ENCODE data around the gene SLC44A5.
"Not testable (repeated sequence)": the region's sequence is repeated elsewhere in the genome, so short reads cannot be mapped to it uniquely, and the experiment has no call there.

SLC44A5 gene

GRCh38 chr1:75618382-75618781 is 7.5 kb upstream of the SLC44A5 start:
- no peak overlapping the region for H3K9ac ChIP-seq (ENCODE audit: low read length)
- H3K36me3 ChIP-seq (ENCODE audit: control insufficient read depth, insufficient read depth, low read length) = no peaks in the 10 kb centered on the region
- no peak overlapping the region for H3K27ac ChIP-seq (ENCODE audit: low read depth, low read length)
- H3K4me3 ChIP-seq (ENCODE audit: low read depth, low read length) = no peak overlapping the region
- H3K27me3 ChIP-seq (ENCODE audit: control insufficient read depth, insufficient read depth, low read length) = peaks cover 59% of the 10 kb centered on the region
- 0 out of 2 replicates have a peak, but pooled peaks cover 2% of the 10 kb centered on the region for H3K4me1 ChIP-seq (ENCODE audit: control insufficient read depth, insufficient read depth, low read length)
- no peaks in the 10 kb centered on the region for H3K9me3 ChIP-seq (ENCODE audit: control insufficient read depth, insufficient read depth, low read depth, low read length)

DNA sequence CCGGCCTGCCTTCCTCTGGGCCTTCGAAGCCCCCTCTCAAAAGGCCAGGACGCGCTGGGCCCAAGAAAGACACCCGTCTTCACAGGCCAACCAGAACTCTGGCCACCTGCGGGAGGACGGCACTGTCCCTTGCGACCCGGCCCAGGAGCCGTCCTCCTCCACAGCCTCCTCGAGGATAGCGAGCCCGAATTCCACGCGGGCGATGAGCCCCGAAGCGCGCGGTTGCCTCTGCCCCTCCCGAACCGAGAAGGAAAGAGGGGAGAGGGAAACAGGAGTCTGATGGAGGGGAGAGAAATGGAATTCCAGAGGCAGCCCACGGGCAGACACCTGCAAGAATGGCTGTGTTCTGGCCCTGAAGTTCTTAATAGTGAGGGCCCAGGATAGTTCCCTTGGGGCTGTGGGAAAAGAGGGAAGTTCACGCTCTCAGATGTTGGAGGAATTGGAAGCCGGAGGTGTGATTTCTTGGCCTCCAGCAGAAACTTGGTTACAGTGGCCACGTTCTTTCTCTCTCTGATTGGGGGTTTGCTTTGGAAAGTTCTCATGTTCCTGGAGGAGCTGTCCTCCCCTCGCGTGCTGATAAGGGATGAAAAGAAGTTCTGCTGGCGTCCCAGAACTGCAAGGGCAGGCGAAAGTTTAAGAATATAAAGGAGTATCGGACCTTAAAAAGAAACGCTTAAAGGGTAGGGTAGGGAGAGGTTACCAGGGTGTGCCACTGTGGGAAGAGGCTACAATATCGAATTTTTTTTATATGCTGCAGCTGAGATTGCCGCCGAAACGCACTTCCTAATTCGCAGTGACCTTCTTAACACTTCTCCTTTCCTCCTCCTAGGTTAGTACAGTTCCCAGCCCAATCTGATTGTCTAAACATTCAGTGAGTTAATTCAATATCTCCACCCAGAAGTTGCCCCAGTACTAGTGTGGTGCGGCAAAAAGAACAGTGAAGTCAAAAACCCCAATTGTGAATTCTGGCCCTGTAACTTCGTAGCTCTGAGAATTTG is 5.8 kb upstream of the SLC44A5 start:
- no peaks in the 10 kb centered on the region for H3K9me3 ChIP-seq (ENCODE audit: control insufficient read depth, insufficient read depth, low read depth, low read length)
- H3K36me3 ChIP-seq (ENCODE audit: control insufficient read depth, insufficient read depth, low read length) = no peaks in the 10 kb centered on the region
- H3K4me1 ChIP-seq (ENCODE audit: control insufficient read depth, insufficient read depth, low read length) = 0 out of 2 replicates have a peak, but pooled peaks cover 2% of the 10 kb centered on the region
- H3K27ac ChIP-seq (ENCODE audit: low read depth, low read length) = no peak overlapping the region
- H3K4me3 ChIP-seq (ENCODE audit: low read depth, low read length) = peak overlapping the region; percentile 76
- H3K9ac ChIP-seq (ENCODE audit: low read length) = no peak overlapping the region
- H3K27me3 ChIP-seq (ENCODE audit: control insufficient read depth, insufficient read depth, low read length) = peaks cover 76% of the 10 kb centered on the region

- Histone ChIP-seq H3K27ac (ENCODE audit: low read depth, low read length) (no peak overlapping the region), H3K27me3 (ENCODE audit: control insufficient read depth, insufficient read depth, low read length) (peaks cover 82% of the 10 kb centered on the region), H3K36me3 (ENCODE audit: control insufficient read depth, insufficient read depth, low read length) (no peaks in the 10 kb centered on the region), H3K9ac (ENCODE audit: low read length) (no peak overlapping the region), H3K4me3 (ENCODE audit: low read depth, low read length) (peak overlapping the region; percentile 76), H3K9me3 (ENCODE audit: control insufficient read depth, insufficient read depth, low read depth, low read length) (no peaks in the 10 kb centered on the region), H3K4me1 (ENCODE audit: control insufficient read depth, insufficient read depth, low read length) (0 out of 2 replicates have a peak, but pooled peaks cover 2% of the 10 kb centered on the region)
Measured at GRCh38 chr1:75615613-75616435, 4.9 kb upstream of the SLC44A5 start.

GRCh38 chr1:75614399-75614756 is 3.5 kb upstream of the SLC44A5 start:
- Histone ChIP-seq H3K4me3 (ENCODE audit: low read depth, low read length) (peak overlapping the region; percentile 76), H3K9ac (ENCODE audit: low read length) (no peak overlapping the region), H3K36me3 (ENCODE audit: control insufficient read depth, insufficient read depth, low read length) (no peaks in the 10 kb centered on the region), H3K27ac (ENCODE audit: low read depth, low read length) (no peak overlapping the region), H3K9me3 (ENCODE audit: control insufficient read depth, insufficient read depth, low read depth, low read length) (no peaks in the 10 kb centered on the region), H3K27me3 (ENCODE audit: control insufficient read depth, insufficient read depth, low read length) (peaks cover 86% of the 10 kb centered on the region), H3K4me1 (ENCODE audit: control insufficient read depth, insufficient read depth, low read length) (0 out of 2 replicates have a peak, but pooled peaks cover 2% of the 10 kb centered on the region)

DNA sequence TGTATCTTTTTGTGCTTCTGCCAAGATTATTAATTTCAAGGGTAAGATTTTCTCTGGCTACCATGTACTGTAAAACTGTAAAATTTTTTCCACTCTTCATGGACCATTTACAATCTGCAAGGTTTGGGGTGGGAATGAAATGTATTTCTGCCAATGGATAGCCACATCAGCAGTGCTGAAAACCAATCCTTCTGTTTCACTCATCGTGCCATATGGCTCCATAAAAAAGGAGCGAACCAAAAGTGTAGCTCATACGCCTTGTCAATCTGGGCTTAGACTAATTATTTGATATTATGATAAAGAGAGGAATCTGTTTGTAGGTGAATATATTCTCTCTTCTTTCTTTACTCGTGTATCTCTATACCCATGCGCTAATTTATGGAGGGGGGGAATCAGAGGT is 3.0 kb upstream of the SLC44A5 start:
- Histone ChIP-seq H3K27ac (ENCODE audit: low read depth, low read length) (no peak overlapping the region), H3K4me3 (ENCODE audit: low read depth, low read length) (no peak overlapping the region)

DNA sequence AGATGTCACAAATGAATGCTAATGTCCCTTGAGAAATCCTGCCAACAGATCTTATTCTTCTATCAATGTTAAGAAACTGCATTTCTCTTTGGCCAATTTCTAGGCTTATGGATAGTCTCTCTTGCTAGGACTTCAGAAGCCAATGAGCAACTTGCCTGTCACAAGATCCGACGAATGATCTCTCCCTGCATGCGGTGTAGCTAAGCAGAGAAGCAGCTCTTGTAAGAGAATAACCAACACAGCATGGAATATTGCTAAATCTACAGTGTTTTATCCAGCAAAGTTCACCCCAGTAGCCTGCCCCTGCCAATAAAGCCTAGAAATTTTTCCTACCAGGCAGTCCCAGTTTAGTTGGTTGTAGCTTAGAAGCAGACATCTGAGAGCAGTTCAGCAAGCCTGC is 2.1 kb upstream of the SLC44A5 start:
- no peak overlapping the region for H3K9ac ChIP-seq (ENCODE audit: low read length)

More for the DNA sequence above, 3.0 kb upstream of the SLC44A5 start:
- H3K4me1 ChIP-seq (ENCODE audit: control insufficient read depth, insufficient read depth, low read length) = 0 out of 2 replicates have a peak, but pooled peaks cover 2% of the 10 kb centered on the region
- H3K9me3 ChIP-seq (ENCODE audit: control insufficient read depth, insufficient read depth, low read depth, low read length) = no peaks in the 10 kb centered on the region
- H3K27me3 ChIP-seq (ENCODE audit: control insufficient read depth, insufficient read depth, low read length) = peaks cover 81% of the 10 kb centered on the region
- H3K36me3 ChIP-seq (ENCODE audit: control insufficient read depth, insufficient read depth, low read length) = no peaks in the 10 kb centered on the region
- no peak overlapping the region for H3K9ac ChIP-seq (ENCODE audit: low read length)

DNA sequence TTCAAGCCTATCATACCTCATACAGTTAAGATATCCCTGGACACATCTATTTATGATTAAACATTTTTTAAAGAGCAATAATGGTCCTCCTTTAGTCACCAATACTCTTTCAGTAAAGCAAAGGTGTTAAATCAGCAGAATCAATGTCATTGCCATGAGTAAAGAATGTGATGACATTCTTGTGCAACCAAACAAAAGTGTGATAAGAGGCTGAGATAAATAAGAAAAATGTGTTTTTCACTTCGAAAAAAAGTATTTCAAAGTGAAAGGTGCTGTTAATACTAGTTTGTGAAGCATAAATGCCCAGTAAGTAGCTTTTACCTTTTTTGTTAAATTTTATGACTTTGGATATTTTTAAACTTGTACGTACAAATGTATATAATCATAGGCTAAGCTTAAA is 8.4 kb downstream of the SLC44A5 start:
- Histone ChIP-seq H3K27ac (ENCODE audit: low read depth, low read length) (no peak overlapping the region), H3K4me1 (ENCODE audit: control insufficient read depth, insufficient read depth, low read length) (no peaks in the 10 kb centered on the region), H3K27me3 (ENCODE audit: control insufficient read depth, insufficient read depth, low read length) (no peaks in the 10 kb centered on the region), H3K9ac (ENCODE audit: low read length) (no peak overlapping the region), H3K36me3 (ENCODE audit: control insufficient read depth, insufficient read depth, low read length) (no peaks in the 10 kb centered on the region), H3K9me3 (ENCODE audit: control insufficient read depth, insufficient read depth, low read depth, low read length) (no peaks in the 10 kb centered on the region), H3K4me3 (ENCODE audit: low read depth, low read length) (no peak overlapping the region)

More for the DNA sequence above, 2.1 kb upstream of the SLC44A5 start:
- no peak overlapping the region for H3K27ac ChIP-seq (ENCODE audit: low read depth, low read length)
- H3K4me3 ChIP-seq (ENCODE audit: low read depth, low read length) = no peak overlapping the region
- peaks cover 74% of the 10 kb centered on the region for H3K27me3 ChIP-seq (ENCODE audit: control insufficient read depth, insufficient read depth, low read length)
- H3K9me3 ChIP-seq (ENCODE audit: control insufficient read depth, insufficient read depth, low read depth, low read length) = no peaks in the 10 kb centered on the region
- H3K36me3 ChIP-seq (ENCODE audit: control insufficient read depth, insufficient read depth, low read length) = no peaks in the 10 kb centered on the region
- 0 out of 2 replicates have a peak, but pooled peaks cover 2% of the 10 kb centered on the region for H3K4me1 ChIP-seq (ENCODE audit: control insufficient read depth, insufficient read depth, low read length)

GRCh38 chr1:75600781-75601180 is 10.1 kb downstream of the SLC44A5 start:
- H3K9me3 ChIP-seq (ENCODE audit: control insufficient read depth, insufficient read depth, low read depth, low read length) = no peaks in the 10 kb centered on the region
- no peaks in the 10 kb centered on the region for H3K27me3 ChIP-seq (ENCODE audit: control insufficient read depth, insufficient read depth, low read length)
- no peak overlapping the region for H3K4me3 ChIP-seq (ENCODE audit: low read depth, low read length)
- H3K36me3 ChIP-seq (ENCODE audit: control insufficient read depth, insufficient read depth, low read length) = no peaks in the 10 kb centered on the region
- H3K4me1 ChIP-seq (ENCODE audit: control insufficient read depth, insufficient read depth, low read length) = no peaks in the 10 kb centered on the region
- H3K9ac ChIP-seq (ENCODE audit: low read length) = no peak overlapping the region
- no peak overlapping the region for H3K27ac ChIP-seq (ENCODE audit: low read depth, low read length)

DNA sequence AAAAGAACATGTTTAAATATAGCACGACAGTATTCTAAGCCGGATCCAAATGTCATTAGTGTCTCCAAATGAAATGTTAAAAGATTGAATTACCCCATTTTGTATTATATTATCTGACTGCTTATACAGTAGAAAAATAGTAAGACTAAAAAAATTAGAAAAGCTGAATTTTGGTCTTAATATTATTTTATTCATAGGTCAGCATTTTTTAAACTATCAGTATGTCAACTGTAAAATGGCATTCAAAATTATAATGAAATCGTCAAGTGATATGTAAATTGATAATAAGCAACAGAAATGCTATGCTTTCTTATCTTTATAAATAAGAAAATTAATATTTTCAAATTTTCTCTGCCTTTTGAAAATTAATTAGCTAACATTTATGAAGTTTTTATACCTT is 16.6 kb downstream of the SLC44A5 start:
- H3K4me1 ChIP-seq (ENCODE audit: control insufficient read depth, insufficient read depth, low read length) = 0 out of 2 replicates have a peak, but pooled peaks cover 3% of the 10 kb centered on the region
- no peak overlapping the region for H3K27ac ChIP-seq (ENCODE audit: low read depth, low read length)

DNA sequence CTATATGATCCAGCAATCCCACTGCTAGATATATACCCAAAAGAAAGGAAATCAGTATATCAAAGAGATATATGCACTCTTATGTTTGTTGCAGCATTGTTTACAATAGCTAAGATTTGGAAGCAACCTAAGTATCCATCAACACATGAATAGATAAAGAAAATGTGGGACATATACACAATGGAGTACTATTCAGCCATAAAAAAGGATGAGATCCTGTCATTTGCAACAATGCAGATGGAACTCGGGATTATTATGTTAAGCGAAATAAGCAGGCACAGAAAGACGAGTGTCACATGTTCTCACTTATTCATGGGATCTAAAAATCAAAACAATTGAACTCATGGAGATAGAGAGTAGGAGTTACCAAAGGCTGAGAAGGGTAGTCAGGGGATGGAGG is 17.5 kb downstream of the SLC44A5 start:
- H3K36me3 ChIP-seq (ENCODE audit: control insufficient read depth, insufficient read depth, low read length); H3K9ac ChIP-seq (ENCODE audit: low read length); H3K4me1 ChIP-seq (ENCODE audit: control insufficient read depth, insufficient read depth, low read length); H3K9me3 ChIP-seq (ENCODE audit: control insufficient read depth, insufficient read depth, low read depth, low read length); H3K27me3 ChIP-seq (ENCODE audit: control insufficient read depth, insufficient read depth, low read length); H3K4me3 ChIP-seq (ENCODE audit: low read depth, low read length); H3K27ac ChIP-seq (ENCODE audit: low read depth, low read length): not testable (repeated sequence)

More for the DNA sequence above, 16.6 kb downstream of the SLC44A5 start:
- H3K9ac ChIP-seq (ENCODE audit: low read length) = no peak overlapping the region
- H3K27me3 ChIP-seq (ENCODE audit: control insufficient read depth, insufficient read depth, low read length) = no peaks in the 10 kb centered on the region
- H3K36me3 ChIP-seq (ENCODE audit: control insufficient read depth, insufficient read depth, low read length) = no peaks in the 10 kb centered on the region
- H3K9me3 ChIP-seq (ENCODE audit: control insufficient read depth, insufficient read depth, low read depth, low read length) = no peaks in the 10 kb centered on the region
- H3K4me3 ChIP-seq (ENCODE audit: low read depth, low read length) = no peak overlapping the region

DNA sequence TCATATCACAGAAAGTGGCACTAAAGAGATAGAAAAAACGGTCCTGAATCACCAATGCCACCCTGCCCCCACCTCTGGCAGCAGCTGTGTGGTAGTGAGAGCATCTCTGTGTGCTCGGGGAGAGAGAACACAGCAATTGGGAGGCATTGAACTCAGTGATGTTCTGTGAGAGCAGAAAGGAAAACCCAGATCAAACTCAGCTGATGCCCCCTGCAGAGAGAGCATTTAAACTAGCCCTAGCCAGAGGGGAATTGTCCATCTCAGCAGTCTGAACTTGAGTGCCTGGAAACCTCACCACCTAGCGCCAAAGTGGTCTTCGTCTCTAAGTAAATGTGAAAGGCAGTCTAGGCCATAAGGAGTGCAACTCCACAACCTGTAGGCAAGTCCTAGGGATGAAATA is 21.3 kb downstream of the SLC44A5 start:
- H3K36me3 ChIP-seq (ENCODE audit: control insufficient read depth, insufficient read depth, low read length) = no peaks in the 10 kb centered on the region
- H3K4me3 ChIP-seq (ENCODE audit: low read depth, low read length) = no peak overlapping the region
- H3K27me3 ChIP-seq (ENCODE audit: control insufficient read depth, insufficient read depth, low read length) = no peaks in the 10 kb centered on the region
- H3K27ac ChIP-seq (ENCODE audit: low read depth, low read length) = no peak overlapping the region
- H3K4me1 ChIP-seq (ENCODE audit: control insufficient read depth, insufficient read depth, low read length) = peaks cover 12% of the 10 kb centered on the region
- no peak overlapping the region for H3K9ac ChIP-seq (ENCODE audit: low read length)
- no peaks in the 10 kb centered on the region for H3K9me3 ChIP-seq (ENCODE audit: control insufficient read depth, insufficient read depth, low read depth, low read length)
